Upper lobe of right lung (tissue), 1 donor: Measurements from ENCODE around the gene PSENEN. TPM values are rescaled to one million over a fixed set of nuclear protein-coding genes. Genes with fewer than 3 reads are reported as not detected.

Experiments
- ATAC-seq: fragments of 200-7000 bp; cut with Tn5 transposase; one replicate; pipeline ENCODE4 v1.9.1; 2020; ENCODE audit warnings: mild to moderate bottlenecking, moderate library complexity
- DNase-seq: peaks from one replicate; pipeline ENCODE4 v3.0.0-alpha.2; 2020
- H3K27ac ChIP-seq: fragments of 200-600 bp; one replicate; pipeline ENCODE4 v1.8.0; 2022
- H3K27me3 ChIP-seq: fragments of 200-600 bp; one replicate; pipeline ENCODE4 v1.8.0; 2022; ENCODE audit warnings: mild to moderate bottlenecking
- H3K36me3 ChIP-seq: fragments of 200-600 bp; one replicate; pipeline ENCODE4 v1.8.0; 2022
- H3K4me1 ChIP-seq: fragments of 200-600 bp; one replicate; pipeline ENCODE4 v1.8.0; 2022
- H3K4me3 ChIP-seq: fragments of 200-600 bp; one replicate; pipeline ENCODE4 v1.8.0; 2022; ENCODE audit warnings: mild to moderate bottlenecking
- H3K9me3 ChIP-seq: fragments of 200-600 bp; one replicate; pipeline ENCODE4 v1.8.0; 2022
- intact Hi-C: fragments of 100-400 bp; cut with DNase I; formaldehyde crosslinking; loops from one replicate; pipeline ENCODE4 v1.11.0; 2022
- total RNA-seq: library from RNA; stranded (reverse); fragmentation: NEBNext Ultra II Directional; extraction: Animal tissue kit (Norgen Biotek cat#: 25700); gene quantifications from one replicate; pipeline ENCODE4 v1.2.1, GENCODE V29; 2021
- TF ChIP-seq, protein P1 (sequence below): fragments of 200-600 bp; IDR thresholded peaks from one replicate; pipeline ENCODE4 v1.8.0; 2022; ENCODE audit warnings: antibody characterized with exemption
- donor health status: DM: no; HTN: yes; CAD: no; lungs with severe emphysema.

The PSENEN gene
- total RNA-seq, 1 donor from 2014 or later: 51.0 TPM

DNA sequence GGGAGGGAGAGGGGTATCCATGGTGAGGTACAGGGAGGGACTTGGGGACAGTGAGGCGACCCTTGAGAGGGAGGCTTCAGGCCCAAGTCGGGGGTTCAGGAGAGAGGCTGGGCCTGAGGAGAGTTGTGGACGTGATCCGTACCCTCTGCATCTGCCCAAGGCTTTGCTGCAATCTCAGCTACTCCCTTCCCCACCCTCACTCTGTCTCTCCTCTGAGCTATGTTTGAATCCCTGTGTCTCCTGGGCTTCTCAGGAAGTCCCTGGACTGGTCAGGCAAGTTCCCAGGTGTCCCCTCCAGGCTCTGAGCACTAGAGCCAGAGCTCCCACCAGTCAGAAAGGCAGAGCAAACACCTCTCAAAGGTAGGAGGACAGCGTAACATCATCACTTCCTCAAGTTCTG, 4.7 kb downstream of the PSENEN start:
- no peak overlapping the region for H3K27ac ChIP-seq
- intact Hi-C loops: no loop called here
- no peak overlapping the region for H3K4me3 ChIP-seq
- TF ChIP-seq, protein P1, sequence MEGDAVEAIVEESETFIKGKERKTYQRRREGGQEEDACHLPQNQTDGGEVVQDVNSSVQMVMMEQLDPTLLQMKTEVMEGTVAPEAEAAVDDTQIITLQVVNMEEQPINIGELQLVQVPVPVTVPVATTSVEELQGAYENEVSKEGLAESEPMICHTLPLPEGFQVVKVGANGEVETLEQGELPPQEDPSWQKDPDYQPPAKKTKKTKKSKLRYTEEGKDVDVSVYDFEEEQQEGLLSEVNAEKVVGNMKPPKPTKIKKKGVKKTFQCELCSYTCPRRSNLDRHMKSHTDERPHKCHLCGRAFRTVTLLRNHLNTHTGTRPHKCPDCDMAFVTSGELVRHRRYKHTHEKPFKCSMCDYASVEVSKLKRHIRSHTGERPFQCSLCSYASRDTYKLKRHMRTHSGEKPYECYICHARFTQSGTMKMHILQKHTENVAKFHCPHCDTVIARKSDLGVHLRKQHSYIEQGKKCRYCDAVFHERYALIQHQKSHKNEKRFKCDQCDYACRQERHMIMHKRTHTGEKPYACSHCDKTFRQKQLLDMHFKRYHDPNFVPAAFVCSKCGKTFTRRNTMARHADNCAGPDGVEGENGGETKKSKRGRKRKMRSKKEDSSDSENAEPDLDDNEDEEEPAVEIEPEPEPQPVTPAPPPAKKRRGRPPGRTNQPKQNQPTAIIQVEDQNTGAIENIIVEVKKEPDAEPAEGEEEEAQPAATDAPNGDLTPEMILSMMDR: no peak
- no peaks in the 10 kb centered on the region for H3K27me3 ChIP-seq
- H3K36me3 ChIP-seq: peaks cover 30% of the 10 kb centered on the region
- H3K4me1 ChIP-seq: peaks cover 25% of the 10 kb centered on the region
- ATAC-seq: no peak
- H3K9me3 ChIP-seq: no peaks in the 10 kb centered on the region
- DNase-seq: no peak

DNA sequence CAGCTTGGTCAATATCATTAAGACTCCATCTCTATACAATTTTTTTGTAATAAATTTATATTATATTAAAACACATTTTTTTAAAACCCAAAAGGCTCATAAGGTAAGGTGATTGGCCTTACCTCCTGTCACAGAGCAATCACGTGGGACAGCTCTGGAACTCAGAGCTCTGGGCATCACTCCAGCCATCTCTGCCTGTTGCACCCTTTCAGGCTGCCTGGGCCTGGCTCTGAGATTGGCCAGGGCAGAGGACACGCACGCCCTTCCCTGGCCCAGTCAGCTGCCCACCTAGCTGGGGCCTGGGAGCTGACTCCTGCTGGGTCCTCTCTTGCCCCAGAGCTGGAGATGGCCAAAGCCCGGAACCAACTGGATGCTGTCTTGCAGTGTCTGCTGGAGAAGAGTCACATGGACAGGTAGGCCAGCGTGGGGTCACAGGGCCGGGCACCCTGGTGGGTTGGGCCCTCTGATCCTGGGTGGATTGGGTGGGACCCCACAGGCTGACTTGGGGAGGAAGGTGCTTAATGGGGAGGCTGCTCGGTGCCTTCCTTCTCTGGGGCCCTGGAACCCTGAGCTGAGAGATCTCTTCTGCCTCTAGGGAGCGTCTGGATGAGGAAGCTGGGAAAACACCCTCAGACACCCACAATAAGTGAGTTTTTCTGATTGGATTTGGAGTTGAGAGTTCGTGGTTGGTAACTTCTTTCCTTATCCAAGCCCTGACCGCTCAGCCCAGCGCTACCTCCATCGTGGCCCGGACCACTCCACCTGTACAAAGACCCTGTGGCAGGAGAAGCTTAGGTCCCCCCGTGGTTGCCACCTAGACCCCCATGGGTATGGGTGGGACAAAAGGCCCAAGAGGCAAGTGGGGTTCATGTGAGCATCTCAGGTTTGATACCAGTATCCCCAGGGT, 6.6 kb downstream of the PSENEN start:
- no peak for DNase-seq
- TF ChIP-seq, protein P1: no peak

DNA sequence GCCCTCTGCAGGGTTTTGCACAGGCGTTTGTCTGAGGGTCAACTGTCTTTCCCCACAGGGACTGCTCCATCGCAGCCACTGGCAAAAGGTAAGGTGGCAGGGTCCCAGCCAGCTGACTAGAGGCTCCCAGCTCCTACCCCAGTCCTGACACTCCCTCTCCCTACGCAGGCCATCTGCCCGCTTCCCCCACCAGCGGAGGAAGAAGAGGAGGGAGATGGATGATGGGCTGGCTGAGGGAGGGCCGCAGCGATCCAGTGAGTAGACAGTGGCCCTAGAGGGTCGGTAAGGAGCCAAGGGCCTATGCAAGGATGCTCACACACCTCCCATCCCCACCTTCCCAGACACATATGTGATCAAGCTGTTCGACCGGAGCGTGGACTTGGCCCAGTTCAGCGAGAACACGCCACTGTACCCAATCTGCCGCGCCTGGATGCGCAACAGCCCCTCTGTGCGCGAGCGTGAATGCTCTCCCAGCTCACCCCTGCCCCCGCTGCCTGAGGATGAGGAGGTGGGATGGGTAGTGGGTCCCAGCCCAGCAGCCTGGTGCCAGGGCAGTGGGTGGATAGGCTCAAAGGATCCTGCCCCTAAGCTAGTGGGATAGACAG, 7.4 kb downstream of the PSENEN start:
- DNase-seq (no peak), ATAC-seq (no peak)
- H3K27ac ChIP-seq: no peak overlapping the region
- intact Hi-C loops: no loop called here
- TF ChIP-seq, protein P1: no peak
- H3K36me3 ChIP-seq: peaks cover 30% of the 10 kb centered on the region
- H3K27me3 ChIP-seq: no peaks in the 10 kb centered on the region
- H3K4me3 ChIP-seq: no peak overlapping the region
- peaks cover 20% of the 10 kb centered on the region for H3K4me1 ChIP-seq
- H3K9me3 ChIP-seq: no peaks in the 10 kb centered on the region

More for the DNA sequence above, 6.6 kb downstream of the PSENEN start:
- H3K27ac ChIP-seq: no peak overlapping the region
- no peak for ATAC-seq
- H3K9me3 ChIP-seq: no peaks in the 10 kb centered on the region
- H3K36me3 ChIP-seq: peaks cover 30% of the 10 kb centered on the region
- H3K27me3 ChIP-seq: no peaks in the 10 kb centered on the region
- H3K4me3 ChIP-seq: no peak overlapping the region
- intact Hi-C loops: no loop called here
- peaks cover 19% of the 10 kb centered on the region for H3K4me1 ChIP-seq

DNA sequence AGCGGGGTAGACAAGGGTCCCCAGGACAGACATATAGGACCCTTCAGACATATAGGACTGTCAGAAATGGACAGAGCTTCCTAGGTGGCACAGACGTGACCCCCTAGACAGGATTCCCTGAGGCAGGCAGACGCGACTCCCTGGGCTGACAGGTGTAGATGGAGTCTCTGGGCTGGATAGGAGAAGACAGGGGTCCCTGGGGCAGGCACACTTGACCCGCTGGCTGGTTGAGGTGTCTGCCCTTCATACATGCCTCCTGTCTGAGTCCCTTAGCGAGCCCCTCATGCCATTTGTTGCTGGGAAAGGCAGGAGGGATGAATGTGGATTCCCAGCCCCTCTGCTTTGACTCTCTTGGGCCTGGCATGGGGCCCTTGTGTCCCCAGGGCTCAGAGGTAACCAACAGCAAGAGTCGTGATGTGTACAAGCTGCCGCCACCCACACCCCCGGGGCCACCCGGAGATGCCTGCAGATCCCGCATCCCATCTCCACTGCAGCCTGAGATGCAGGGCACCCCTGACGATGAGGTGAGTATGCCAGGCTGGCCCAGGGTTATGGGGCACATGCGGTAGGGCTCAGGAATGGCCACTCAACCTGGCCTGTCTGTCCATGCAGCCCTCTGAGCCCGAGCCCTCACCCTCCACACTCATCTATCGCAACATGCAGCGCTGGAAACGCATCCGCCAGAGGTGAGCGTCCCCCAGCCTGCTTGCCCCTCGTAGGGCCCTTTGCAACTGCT, 8.4 kb downstream of the PSENEN start:
- peaks cover 22% of the 10 kb centered on the region for H3K4me1 ChIP-seq
- peaks cover 30% of the 10 kb centered on the region for H3K36me3 ChIP-seq
- H3K27me3 ChIP-seq: no peaks in the 10 kb centered on the region
- H3K27ac ChIP-seq: no peak overlapping the region
- H3K4me3 ChIP-seq: no peak overlapping the region
- H3K9me3 ChIP-seq: no peaks in the 10 kb centered on the region
- ATAC-seq (no peak), DNase-seq (no peak)
- TF ChIP-seq, protein P1: no peak
- intact Hi-C loops: no loop called here

DNA sequence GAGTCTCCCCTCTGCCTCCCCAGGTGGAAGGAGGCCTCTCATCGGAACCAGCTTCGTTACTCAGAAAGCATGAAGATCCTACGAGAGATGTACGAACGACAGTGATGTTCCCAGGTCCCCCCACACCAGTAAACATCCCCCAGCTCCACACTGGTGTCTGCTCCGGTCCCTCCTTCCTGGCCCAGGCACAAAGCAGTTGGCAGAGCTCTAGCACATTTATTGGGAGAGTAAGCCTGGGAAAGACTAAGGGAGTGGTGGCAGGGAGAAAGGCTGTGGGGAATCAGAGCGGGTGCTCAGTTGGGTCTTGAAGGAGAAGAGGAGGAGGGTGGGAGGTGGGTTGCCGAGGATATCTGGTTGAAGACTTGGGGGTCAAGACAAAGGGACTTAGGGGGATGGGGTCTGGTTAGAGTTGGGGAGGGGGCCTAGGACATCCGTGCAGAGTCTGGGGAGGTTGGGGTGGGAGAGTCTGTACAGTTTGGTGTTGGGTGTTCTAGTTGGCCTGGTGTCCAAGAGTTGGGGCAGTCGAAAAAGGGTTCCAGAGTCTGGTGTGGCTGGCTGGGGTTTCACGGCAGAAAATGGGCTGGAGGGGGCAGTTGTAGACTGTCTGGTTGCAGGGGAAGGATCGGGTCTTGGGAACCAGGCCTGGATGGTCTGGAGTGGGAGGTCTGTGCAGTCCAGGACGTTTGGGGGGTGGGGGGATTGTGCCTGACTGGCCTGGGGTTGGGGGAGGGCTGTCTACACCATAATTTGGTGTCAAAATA, 9.1 kb downstream of the PSENEN start:
- H3K4me3 ChIP-seq: no peak overlapping the region
- no peak for DNase-seq

More for the DNA sequence above, 9.1 kb downstream of the PSENEN start:
- Histone ChIP-seq H3K27ac (peak overlapping the region; percentile 47), H3K27me3 (no peaks in the 10 kb centered on the region), H3K4me1 (peaks cover 21% of the 10 kb centered on the region), H3K9me3 (no peaks in the 10 kb centered on the region), H3K36me3 (peaks cover 30% of the 10 kb centered on the region)
- intact Hi-C loops: no loop called here
- TF ChIP-seq, protein P1: no peak
- no peak for ATAC-seq
